Tibial artery (tissue), 4 donors: ENCODE data around the gene DNAJB8.

Experiments
- DNase-seq, 2 donors: peaks; one replicate each; pipeline ENCODE4 v3.0.0-alpha.2; 2019
- H3K27ac ChIP-seq, 2 donors: fragments of 200-600 bp; sonication (generic) in 1 of 2; 1 replicate in 1 of 2; 2 replicates in 1 of 2; pipeline ENCODE4 v1.5.1; 2018 to 2019; ENCODE audit warnings: mild to moderate bottlenecking in 1 of 2
- H3K27me3 ChIP-seq, 2 donors: fragments of 200-600 bp; sonication (generic) in 1 of 2; one replicate each; pipeline versions ENCODE4 v1.5.1 to v1.6.0; 2016 to 2019
- H3K36me3 ChIP-seq, 3 donors: fragments of 200-600 bp; sonication (generic) in 2 of 3; one replicate each; pipeline ENCODE4 v1.5.1; 2016 to 2019; ENCODE audit warnings: mild to moderate bottlenecking in 2 of 3
- H3K4me1 ChIP-seq, 4 donors: fragments of 200-600 bp; sonication (generic) in 2 of 4; 1 replicate in 3 of 4; 2 replicates in 1 of 4; pipeline ENCODE4 v1.5.1; 2016 to 2019
- H3K4me3 ChIP-seq, 2 donors: fragments of 200-600 bp; sonication (generic) in 1 of 2; 1 replicate in 1 of 2; 2 replicates in 1 of 2; pipeline ENCODE4 v1.5.1; 2018 to 2019; ENCODE audit warnings: mild to moderate bottlenecking in 2 of 2
- H3K9me3 ChIP-seq, 3 donors: fragments of 200-600 bp; sonication (generic) in 1 of 3; one replicate each; pipeline ENCODE4 v1.5.1; 2016 to 2019
- CTCF ChIP-seq, 2 experiments: fragments of 200-600 bp in 1 of 2; fragments of 450-650 bp in 1 of 2; IDR thresholded peaks; one replicate each; pipeline ENCODE4 v1.5.1; 2017 to 2019; ENCODE audit warnings: antibody characterized with exemption in 2 of 2, mild to moderate bottlenecking in 1 of 2, moderate library complexity in 1 of 2
- intact Hi-C: fragments of 100-400 bp; cut with DNase I; formaldehyde crosslinking; loops from one replicate; pipeline ENCODE4 v1.15.0; 2023; ENCODE audit warnings: low total_unique reads

DNAJB8 gene

GRCh38 chr3:128454310-128454618 is 12.4 kb downstream of the DNAJB8 start:
- no peak for TF ChIP-seq CTCF (IDR thresholded peaks at IDR 0.05)
- no peak for DNase-seq
- intact Hi-C loops, result no loop called here
- Histone ChIP-seq H3K4me3 (no peak overlapping the region), H3K27me3 (peaks cover 0 to 42% of the 10 kb centered on the region in 2 donors), H3K27ac (no peak overlapping the region), H3K4me1 (no peaks in the 10 kb centered on the region), H3K9me3 (no peaks in the 10 kb centered on the region), H3K36me3 (no peaks in the 10 kb centered on the region)

GRCh38 chr3:128453501-128454309 is 13.0 kb downstream of the DNAJB8 start:
- no peak overlapping the region for H3K27ac ChIP-seq
- TF ChIP-seq CTCF (IDR thresholded peaks at IDR 0.05), result no peak
- no peaks in the 10 kb centered on the region for H3K36me3 ChIP-seq
- no peaks in the 10 kb centered on the region for H3K9me3 ChIP-seq
- peaks cover 0 to 42% of the 10 kb centered on the region in 2 donors for H3K27me3 ChIP-seq
- no peaks in the 10 kb centered on the region for H3K4me1 ChIP-seq
- H3K4me3 ChIP-seq, result no peak overlapping the region
- intact Hi-C loops, result no loop called here
- no peak for DNase-seq

GRCh38 chr3:128452678-128453275 is 13.9 kb downstream of the DNAJB8 start:
- Histone ChIP-seq H3K4me3 (no peak overlapping the region), H3K36me3 (no peaks in the 10 kb centered on the region), H3K9me3 (no peaks in the 10 kb centered on the region), H3K27ac (no peak overlapping the region), H3K4me1 (no peaks in the 10 kb centered on the region), H3K27me3 (peaks cover 0 to 42% of the 10 kb centered on the region in 2 donors)
- intact Hi-C loops, result no loop called here
- DNase-seq, result no peak
- TF ChIP-seq CTCF (IDR thresholded peaks at IDR 0.05), result no peak

- no peak for DNase-seq
- H3K4me1 ChIP-seq, result no peaks in the 10 kb centered on the region
- TF ChIP-seq CTCF (IDR thresholded peaks at IDR 0.05), result no peak
- H3K9me3 ChIP-seq, result no peaks in the 10 kb centered on the region
- no peak overlapping the region for H3K4me3 ChIP-seq
- no peaks in the 10 kb centered on the region for H3K36me3 ChIP-seq
- H3K27ac ChIP-seq, result no peak overlapping the region
- intact Hi-C loops, result no loop called here
- peaks cover 0 to 41% of the 10 kb centered on the region in 2 donors for H3K27me3 ChIP-seq
Measured at GRCh38 chr3:128452120-128452519, 14.6 kb downstream of the DNAJB8 start.

- Histone ChIP-seq H3K36me3 (no peaks in the 10 kb centered on the region), H3K27me3 (peaks cover 0 to 15% of the 10 kb centered on the region in 2 donors), H3K9me3 (no peaks in the 10 kb centered on the region), H3K4me3 (no peak overlapping the region), H3K4me1 (no peaks in the 10 kb centered on the region), H3K27ac (no peak overlapping the region)
- intact Hi-C loops, result no loop called here
- TF ChIP-seq CTCF (IDR thresholded peaks at IDR 0.05), result no peak
- DNase-seq, result no peak
Measured at GRCh38 chr3:128449111-128449638, 17.5 kb downstream of the DNAJB8 start.
